HCT116 (cell line): ENCODE results near the gene KIAA0825.

ENCODE experiments used
- ATF3 ChIP-seq: IDR thresholded peaks from 2 replicates; pipeline ENCODE4 v1.6.1; 2012
- CEBPB ChIP-seq: IDR thresholded peaks from 2 replicates; pipeline ENCODE4 v1.6.1; 2012; ENCODE audit warnings: low read depth
- CTCF ChIP-seq, 3 experiments: fragments of 200-600 bp in 1 of 3; sonication (generic) in 1 of 3; IDR thresholded peaks in 2 of 3; conservative IDR thresholded peaks in 1 of 3; 2 replicates each; pipeline ENCODE4 v1.5.1; 2012 to 2017; ENCODE audit warnings: low read depth in 2 of 3, low read length in 2 of 3, antibody characterized with exemption in 1 of 3, borderline replicate concordance in 1 of 3, control low read depth in 1 of 3, mild to moderate bottlenecking in 1 of 3, mixed read lengths in 1 of 3, mixed run types in 1 of 3, moderate library complexity in 1 of 3; ENCODE audit not compliant: insufficient read depth in 1 of 3
- EGR1 ChIP-seq: IDR thresholded peaks from 2 replicates; pipeline ENCODE4 v1.6.1; 2012; ENCODE audit warnings: low read depth
- EZH2 ChIP-seq: fragments of 200-600 bp; sonication (generic); IDR thresholded peaks from 2 replicates; pipeline ENCODE4 v1.6.1; 2017; ENCODE audit warnings: antibody characterized with exemption, mixed run types
- EZH2phosphoT487 ChIP-seq: fragments of 200-600 bp; IDR thresholded peaks from 2 replicates; pipeline ENCODE4 v1.6.1; 2018; ENCODE audit warnings: antibody characterized with exemption, borderline replicate concordance
- MAX ChIP-seq: IDR thresholded peaks from 2 replicates; pipeline ENCODE4 v1.6.1; 2012
- POLR2A ChIP-seq: IDR thresholded peaks from 2 replicates; pipeline ENCODE4 v1.7.0; 2011; ENCODE audit warnings: borderline replicate concordance; ENCODE audit not compliant: insufficient read depth, insufficient read length; ENCODE audit errors: extremely low read depth
- POLR2AphosphoS5 ChIP-seq: IDR thresholded peaks from 2 replicates; pipeline ENCODE4 v1.6.1; 2011; ENCODE audit warnings: mild to moderate bottlenecking, low read depth, low read length, moderate library complexity
- SP1 ChIP-seq: IDR thresholded peaks from 2 replicates; pipeline ENCODE4 v1.6.1; 2012; ENCODE audit warnings: low read depth
- ZBTB33 ChIP-seq: IDR thresholded peaks from 2 replicates; pipeline ENCODE4 v1.6.1; 2011; ENCODE audit warnings: mild to moderate bottlenecking, low read length, moderate library complexity; ENCODE audit not compliant: insufficient replicate concordance; ENCODE audit errors: extremely low read depth
- ZFX ChIP-seq: fragments of 450-650 bp; IDR thresholded peaks from 2 replicates; pipeline ENCODE4 v1.6.1; 2017
- ZNF274 ChIP-seq: fragments of 200-500 bp; sonication (Bioruptor generic); IDR thresholded peaks from 2 replicates; pipeline ENCODE4 v1.6.1; 2014; ENCODE audit warnings: mild to moderate bottlenecking, low read depth, low read length, inconsistent platforms

- TF ChIP-seq CTCF (IDR thresholded peaks at IDR 0.05 in 2 of 3, conservative IDR thresholded peaks at IDR 0.05 in 1 of 3; ENCODE audit: borderline replicate concordance in 1 of 3, insufficient read depth in 1 of 3, low read depth in 2 of 3, low read length in 2 of 3) (no peak), EGR1 (no peak), POLR2A (no peak), EZH2 (no peak), EZH2phosphoT487 (no peak), ZFX (no peak), ZNF274 (no peak), ZBTB33 (no peak), MAX (no peak), CEBPB (no peak), ATF3 (no peak), POLR2AphosphoS5 (no peak), SP1 (no peak)
Measured at GRCh38 chr5:94649874-94650273, 31.5 kb upstream of the KIAA0825 start.
